ENCODE results near the gene CADM2.
"Not testable (repeated sequence)": the region's sequence is repeated elsewhere in the genome, so short reads cannot be mapped to it uniquely, and the experiment has no call there.

The CADM2 gene

DNA sequence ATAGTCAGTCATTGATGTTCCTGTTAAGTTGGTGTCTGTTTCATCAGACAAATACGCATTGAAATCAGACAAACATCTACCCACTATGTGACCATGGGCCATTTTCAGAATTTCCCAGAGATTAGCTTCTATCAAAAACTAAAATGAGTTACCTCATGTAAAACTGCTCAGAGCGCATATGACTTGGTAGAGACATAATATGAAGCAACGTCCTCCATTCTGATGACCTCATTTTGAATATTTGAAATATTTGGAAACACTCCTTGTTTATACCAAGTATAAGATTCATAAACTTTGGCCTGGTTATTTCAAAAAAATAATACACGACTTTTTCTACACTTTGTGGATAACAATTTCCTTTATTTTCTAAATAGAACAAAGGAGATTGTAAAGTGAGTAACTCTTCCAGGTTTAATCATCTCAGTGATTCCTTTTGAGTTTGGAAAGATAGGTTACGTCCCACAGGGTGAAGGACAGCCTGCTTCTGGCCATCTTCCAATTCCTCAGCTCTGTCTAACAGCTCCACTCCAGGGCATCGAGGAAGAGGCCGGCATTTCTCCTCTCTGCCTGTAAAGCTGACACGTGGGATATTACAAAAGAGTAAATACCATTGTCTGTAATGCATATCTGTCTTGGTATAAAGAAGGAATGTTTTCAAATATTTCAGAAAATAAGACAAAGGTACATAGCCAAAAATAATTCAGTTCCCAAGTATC is 122.6 kb downstream of the CADM2 start:
- DNase-seq: no peak

DNA sequence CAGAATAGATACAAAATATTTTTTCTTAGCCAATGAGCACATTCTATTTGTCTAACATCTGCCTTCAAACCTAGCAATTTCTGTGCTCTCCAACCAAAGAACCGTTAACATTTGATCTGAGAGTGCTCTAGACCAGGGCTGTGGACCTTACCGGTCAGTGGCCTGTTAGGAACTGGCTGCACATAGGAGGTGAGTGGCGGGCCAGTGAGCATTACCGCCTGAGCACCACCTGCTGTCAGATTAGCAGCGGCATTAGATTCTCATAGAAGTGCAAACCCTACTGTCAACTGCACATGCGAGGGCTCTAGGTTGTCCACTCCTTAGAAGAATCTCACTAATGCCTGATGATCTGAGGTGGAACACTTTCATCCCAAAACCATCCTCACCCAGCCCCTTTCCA is 131.7 kb downstream of the CADM2 start:
- DNase-seq: no peak

GRCh38 chr3:85100316-85100715 is 141.5 kb downstream of the CADM2 start:
- DNase-seq: no peak

DNA sequence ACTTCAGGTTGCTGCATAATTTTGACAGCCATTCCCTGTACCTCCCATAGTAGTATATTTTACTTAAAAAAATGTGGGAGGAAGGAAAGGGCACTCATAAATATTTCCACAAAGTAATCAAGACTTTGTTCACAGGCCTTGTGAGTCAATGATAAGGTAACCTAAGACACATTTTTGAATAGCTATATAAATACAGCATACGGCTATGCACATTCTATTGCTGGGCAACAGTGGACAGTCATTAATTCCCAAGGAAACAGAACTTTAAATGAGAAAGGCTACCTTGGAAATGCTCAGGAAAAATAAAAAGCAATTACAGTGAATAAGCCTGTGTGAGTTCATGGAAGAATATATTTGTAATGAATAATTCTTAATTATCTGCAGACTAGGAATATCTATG is 144.0 kb downstream of the CADM2 start:
- DNase-seq: no peak

DNA sequence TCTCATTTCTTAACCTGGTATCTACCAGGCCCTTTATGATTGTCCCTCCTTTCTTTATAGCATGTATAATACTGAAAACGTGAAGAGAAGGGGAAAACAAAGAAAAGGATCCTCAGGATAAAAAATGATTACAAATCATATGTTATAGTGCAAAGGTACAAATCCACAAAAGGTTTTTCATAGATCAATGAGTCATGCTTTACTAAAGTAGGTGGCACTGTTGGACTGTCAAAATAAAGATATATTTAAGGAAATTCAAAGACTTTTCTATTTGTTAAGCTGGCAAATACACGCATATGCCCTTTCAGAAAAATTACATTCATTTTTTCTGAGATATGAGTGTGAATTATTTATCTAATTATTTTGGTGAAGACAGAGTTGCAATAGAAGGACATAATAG is 151.6 kb downstream of the CADM2 start:
- DNase-seq: no peak

DNA sequence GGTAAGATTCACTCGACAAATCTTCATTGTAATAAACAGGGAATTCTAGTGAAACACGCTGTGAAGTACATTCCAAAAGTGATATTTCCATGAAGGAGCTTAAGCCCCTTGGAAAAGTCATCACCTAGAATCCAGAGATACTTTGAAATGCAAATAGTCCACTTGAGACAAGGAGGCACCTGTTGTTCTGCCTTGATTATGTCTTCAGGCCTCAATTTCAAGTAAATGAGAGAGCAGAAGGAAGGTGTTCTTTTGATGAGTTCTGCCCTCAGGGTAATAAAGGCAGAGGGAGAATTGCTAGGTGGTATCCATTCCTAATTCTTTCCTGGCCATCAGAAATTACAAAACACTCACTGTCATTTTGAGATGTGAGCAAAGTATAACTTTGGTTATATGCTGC is 162.1 kb downstream of the CADM2 start:
- DNase-seq: no peak

DNA sequence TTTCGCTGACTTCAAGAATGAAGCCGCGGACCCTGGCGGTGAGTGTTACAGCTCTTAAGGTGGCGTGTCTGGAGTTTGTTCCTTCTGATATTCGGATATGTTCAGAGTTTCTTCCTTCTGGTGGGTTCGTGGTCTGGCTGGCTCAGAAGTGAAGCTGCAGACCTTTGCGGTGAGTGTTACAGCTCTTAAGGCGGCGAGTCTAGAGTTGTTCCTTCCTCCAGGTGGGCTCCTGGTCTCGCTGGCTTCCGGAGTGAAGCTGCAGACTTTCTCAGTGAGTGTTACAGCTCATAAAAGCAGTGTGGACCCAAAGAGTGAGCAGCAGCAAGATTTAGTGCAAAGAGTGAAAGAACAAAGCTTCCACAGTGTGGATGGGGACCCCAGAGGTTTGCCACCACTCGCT is 174.1 kb downstream of the CADM2 start:
- DNase-seq: not testable (repeated sequence)

GRCh38 chr3:85133691-85134420 is 175.1 kb downstream of the CADM2 start:
- DNase-seq: not testable (repeated sequence)

GRCh38 chr3:85142626-85143025 is 183.8 kb downstream of the CADM2 start:
- DNase-seq: no peak

DNA sequence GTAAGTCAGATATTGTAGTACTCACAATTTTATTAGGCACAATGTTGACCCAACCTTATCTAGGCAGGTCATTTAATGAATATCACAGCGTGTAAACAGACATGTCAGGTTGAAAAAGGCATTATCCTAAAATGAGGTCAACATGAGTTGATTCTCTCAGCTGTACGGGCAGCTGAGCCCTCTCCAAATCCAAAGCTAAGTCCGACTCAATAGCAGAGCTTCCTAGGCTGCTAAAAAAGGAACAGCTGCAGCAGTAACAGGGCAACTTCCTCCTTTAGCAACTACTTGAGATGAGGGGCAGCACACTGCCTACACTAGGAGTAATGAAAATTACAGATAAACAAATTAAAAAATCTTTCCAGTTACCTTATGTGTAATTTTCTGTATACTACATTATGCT is 189.2 kb downstream of the CADM2 start:
- no peak for DNase-seq

- DNase-seq: no peak
Observed at GRCh38 chr3:85151555-85151954, 192.8 kb downstream of the CADM2 start.

GRCh38 chr3:85153279-85153678 is 194.5 kb downstream of the CADM2 start:
- DNase-seq: not testable (repeated sequence)

DNA sequence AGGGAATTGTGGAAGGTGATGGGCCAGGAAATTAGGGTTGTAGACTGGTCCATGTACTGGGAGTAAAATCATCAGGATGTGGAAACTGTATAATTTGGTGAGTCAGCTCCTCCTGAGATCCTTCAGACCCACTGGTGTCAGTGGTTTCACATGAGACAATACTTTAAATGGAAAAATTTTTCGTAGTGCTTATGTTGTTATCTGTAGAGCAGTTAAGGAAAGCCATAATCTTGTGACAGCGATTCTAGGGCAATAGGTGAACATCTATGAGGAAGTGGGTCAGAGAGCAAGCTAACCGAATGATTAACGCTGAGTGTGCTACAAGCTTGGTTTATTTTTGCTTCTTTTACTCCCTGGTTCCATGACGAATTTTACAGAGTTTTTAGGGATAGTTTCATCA is 200.6 kb downstream of the CADM2 start:
- DNase-seq: no peak

DNA sequence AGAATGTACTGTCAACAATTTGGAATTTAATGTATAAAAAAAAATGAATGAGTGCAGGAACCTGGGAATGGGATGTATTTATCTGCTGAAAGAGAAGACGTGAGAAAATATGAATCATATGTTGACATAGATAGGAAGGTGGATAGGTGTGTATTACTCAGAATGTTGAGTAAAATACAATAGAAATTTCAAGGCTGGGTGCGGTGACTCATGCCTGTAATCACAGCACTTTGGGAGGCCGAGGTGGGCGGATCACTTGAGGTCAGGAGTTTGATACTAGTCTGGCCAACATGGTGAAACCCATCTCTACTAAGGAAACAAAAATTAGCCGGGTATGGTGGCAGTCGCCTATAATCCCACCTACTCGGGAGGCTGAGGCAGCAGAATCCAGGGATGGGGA is 202.8 kb downstream of the CADM2 start:
- DNase-seq: no peak

- no peak for DNase-seq
Observed at GRCh38 chr3:85162905-85163304, 204.1 kb downstream of the CADM2 start.

- DNase-seq: no peak
Observed at GRCh38 chr3:85164436-85164835, 205.6 kb downstream of the CADM2 start.

- no peak for DNase-seq
Observed at GRCh38 chr3:85167576-85167975, 208.8 kb downstream of the CADM2 start.

DNA sequence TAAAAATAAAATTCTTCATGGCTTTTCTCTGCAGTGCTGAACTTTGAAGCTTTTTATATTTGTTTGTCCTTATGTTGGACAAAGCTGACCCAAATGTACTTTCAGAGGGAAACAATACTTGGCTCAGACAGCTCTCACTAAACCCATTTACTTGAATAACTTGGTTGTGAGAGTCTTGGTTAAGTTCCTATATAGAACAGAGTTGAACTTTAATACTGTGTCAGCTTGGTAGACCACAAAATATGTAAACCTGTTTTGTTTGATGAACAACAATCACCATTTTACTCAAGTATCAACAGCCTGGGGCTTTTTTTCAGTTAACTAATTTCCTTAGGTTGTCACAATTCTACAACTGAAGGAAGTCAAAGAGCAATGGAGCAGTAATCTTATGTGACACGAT is 211.9 kb downstream of the CADM2 start:
- DNase-seq: no peak

- no peak for DNase-seq
Observed at GRCh38 chr3:85171976-85172375, 213.2 kb downstream of the CADM2 start.

DNA sequence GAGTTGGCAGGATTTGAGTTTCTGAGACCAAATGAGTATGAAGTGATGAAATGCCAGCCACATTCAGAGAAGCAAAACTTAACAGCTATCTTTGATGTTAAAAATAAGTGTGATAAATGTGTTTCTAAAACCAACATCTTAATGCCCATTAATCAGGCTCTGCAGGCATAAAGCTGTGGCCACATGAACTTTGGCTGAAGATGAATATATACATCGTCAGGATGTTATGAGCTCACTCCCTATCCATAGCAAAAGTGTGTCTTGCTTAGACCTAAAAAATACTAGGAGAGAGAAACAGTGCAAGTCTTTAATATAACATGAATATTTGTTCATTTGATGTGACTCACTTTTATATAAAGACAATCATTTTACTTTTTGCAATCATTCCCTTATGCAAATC is 218.0 kb downstream of the CADM2 start:
- DNase-seq: no peak

GRCh38 chr3:85182975-85183752 is 224.4 kb downstream of the CADM2 start:
- DNase-seq: no peak

DNA sequence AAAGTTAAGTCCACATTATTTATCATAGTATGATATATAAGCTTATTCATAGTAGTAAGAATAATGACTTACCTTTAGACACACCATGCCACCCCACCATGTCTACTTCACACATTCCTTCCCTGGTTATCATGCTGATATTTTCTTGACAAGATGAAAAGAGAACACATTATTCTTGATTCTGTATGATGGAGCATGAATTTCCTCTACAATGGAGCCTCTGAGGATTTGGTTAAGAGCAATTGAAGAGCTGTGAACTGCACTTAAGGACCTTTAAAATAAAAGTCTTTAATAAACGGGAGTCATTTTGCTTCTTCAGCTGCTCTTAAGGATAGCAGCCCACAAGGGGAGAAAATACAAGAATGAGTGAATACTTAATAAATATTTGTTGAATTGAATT is 226.7 kb downstream of the CADM2 start:
- no peak for DNase-seq

GRCh38 chr3:85189731-85190130 is 230.9 kb downstream of the CADM2 start:
- DNase-seq: no peak

GRCh38 chr3:85193565-85193964 is 234.8 kb downstream of the CADM2 start:
- DNase-seq: no peak

Measured in DMS 273 treated with DMSO at 0.1 percent for 48 hours (cell line).